Measurements from ENCODE around the gene ELP5.

GRCh38 chr17:7246779-7247178, 5.2 kb upstream of the ELP5 start:
- TF ChIP-seq CTCF (IDR thresholded peaks at IDR 0.05) (no peak), POLR2A (IDR thresholded peaks at IDR 0.05) (no peak), POLR2AphosphoS5 (IDR thresholded peaks at IDR 0.05) (no peak), EP300 (IDR thresholded peaks at IDR 0.05) (no peak)

All from gastroesophageal sphincter (tissue), 3 donors.